OCI-M2 (cell line): ENCODE data around the gene SMG9.
"Not testable (repeated sequence)": the region's sequence is repeated elsewhere in the genome, so short reads cannot be mapped to it uniquely, and the experiment has no call there.

ENCODE experiments used
- DNase-seq: peaks from one replicate; lab custom pipeline; 2025; ENCODE audit not compliant: unreplicated experiment; lab: John Stamatoyannopoulos, UW

SMG9 gene

GRCh38 chr19:43695985-43696704 is 58.6 kb downstream of the SMG9 start:
- DNase-seq, result no peak

GRCh38 chr19:43694553-43694952 is 60.2 kb downstream of the SMG9 start:
- DNase-seq, result no peak

GRCh38 chr19:43692877-43693276 is 61.9 kb downstream of the SMG9 start:
- no peak for DNase-seq

- no peak for DNase-seq
Measured at GRCh38 chr19:43692385-43692784, 62.4 kb downstream of the SMG9 start.

- DNase-seq, result no peak
Measured at GRCh38 chr19:43691755-43692154, 63.0 kb downstream of the SMG9 start.

- no peak for DNase-seq
Measured at GRCh38 chr19:43690890-43691289, 63.9 kb downstream of the SMG9 start.

GRCh38 chr19:43690444-43690843 is 64.3 kb downstream of the SMG9 start:
- DNase-seq, result no peak

GRCh38 chr19:43688059-43688701 is 66.6 kb downstream of the SMG9 start:
- DNase-seq, result no peak

- DNase-seq, result no peak
Measured at GRCh38 chr19:43687660-43687997, 67.1 kb downstream of the SMG9 start.

GRCh38 chr19:43684326-43684725 is 70.4 kb downstream of the SMG9 start:
- DNase-seq, result no peak

- DNase-seq, result no peak
Measured at GRCh38 chr19:43683905-43684304, 70.9 kb downstream of the SMG9 start.

GRCh38 chr19:43682824-43683661 is 71.7 kb downstream of the SMG9 start:
- no peak for DNase-seq

GRCh38 chr19:43682269-43682668 is 72.5 kb downstream of the SMG9 start:
- not testable (repeated sequence) for DNase-seq

GRCh38 chr19:43681821-43682220 is 72.9 kb downstream of the SMG9 start:
- no peak for DNase-seq

- no peak for DNase-seq
Measured at GRCh38 chr19:43678512-43679261, 76.1 kb downstream of the SMG9 start.
